ENCODE data around the gene MAP3K12. TPM values are rescaled to one million over a fixed set of nuclear protein-coding genes. Genes with fewer than 3 reads are reported as not detected.

MAP3K12 gene
- total and polyA plus RNA-seq, 2 of the 13 experiments (the other 11 are each of a cell fraction or from before 2014, with no cell fraction given): 0.20 to 1.1 TPM

DNA sequence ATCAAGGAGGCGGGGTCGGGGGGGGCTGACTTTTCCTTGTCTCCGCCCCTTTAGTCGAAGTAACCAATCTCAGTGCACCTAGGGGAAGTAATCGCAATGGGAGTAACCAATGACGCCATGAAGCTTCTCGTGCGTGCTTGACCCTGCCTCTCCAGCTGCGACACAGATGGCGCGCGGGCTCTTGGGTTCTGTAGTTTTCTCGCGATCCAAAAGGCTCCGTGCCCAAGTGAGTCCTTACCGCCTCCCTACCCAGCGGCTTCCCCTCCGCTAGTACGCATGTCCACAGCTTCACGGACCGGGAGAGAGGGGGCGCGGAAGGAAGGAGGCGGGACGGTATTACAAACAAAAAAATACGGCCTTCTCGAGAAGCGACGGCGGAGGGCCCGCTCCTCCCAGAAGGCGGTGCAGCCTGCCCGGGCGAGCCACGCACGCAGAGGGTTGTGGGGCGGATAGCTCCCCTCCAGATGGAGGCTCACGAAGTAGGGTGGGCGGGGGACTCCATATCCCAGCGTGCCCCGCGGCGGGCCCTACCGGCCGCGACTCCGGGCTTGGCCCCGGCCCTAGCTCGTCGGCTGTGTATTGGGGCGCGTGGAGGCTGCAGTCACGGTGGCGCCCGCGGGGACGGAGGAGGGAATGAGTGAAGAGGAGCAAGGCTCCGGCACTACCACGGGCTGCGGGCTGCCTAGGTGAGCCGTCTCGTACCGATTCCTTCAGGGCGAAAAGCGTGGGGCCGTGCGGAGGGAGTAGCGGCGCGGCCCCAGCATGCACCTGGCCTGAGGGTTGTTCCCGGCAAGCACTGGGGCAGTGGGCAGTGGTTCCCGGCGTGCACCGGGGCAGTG lies 1.7 kb upstream of the MAP3K12 start, which contains the start of gene TARBP2 (continued):
- TF ChIP-seq, protein P1, sequence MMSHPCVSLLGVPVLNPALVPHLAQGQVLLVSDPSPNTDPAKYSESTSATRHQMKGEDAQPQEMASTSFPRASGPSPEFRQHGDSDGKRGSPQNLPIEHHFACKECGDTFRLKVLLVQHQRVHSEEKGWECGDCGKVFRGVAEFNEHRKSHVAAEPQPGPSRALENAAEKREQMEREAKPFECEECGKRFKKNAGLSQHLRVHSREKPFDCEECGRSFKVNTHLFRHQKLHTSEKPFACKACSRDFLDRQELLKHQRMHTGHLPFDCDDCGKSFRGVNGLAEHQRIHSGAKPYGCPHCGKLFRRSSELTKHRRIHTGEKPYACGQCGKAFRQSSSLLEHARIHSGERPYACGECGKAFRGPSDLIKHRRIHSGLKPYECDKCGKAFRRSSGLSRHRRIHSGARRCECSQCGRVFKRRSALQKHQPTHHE (CRISPR knock-in tag; IDR thresholded peaks at IDR 0.05; ENCODE audit: borderline replicate concordance): peak; percentile 56; the same call in 1 of the 2 replicates
- TF ChIP-seq ARNTL (CRISPR knock-in tag; IDR thresholded peaks at IDR 0.05) (0 out of 2 replicates have a peak, but pooled peaks have one; percentile 51), ZBTB3 (CRISPR knock-in tag; IDR thresholded peaks at IDR 0.05; ENCODE audit: borderline replicate concordance, low read depth) (no peak), IKZF1 (IDR thresholded peaks at IDR 0.05) (no peak), ZSCAN9 (CRISPR knock-in tag; IDR thresholded peaks at IDR 0.05; ENCODE audit: borderline replicate concordance) (no peak), ZNF773 (CRISPR knock-in tag; IDR thresholded peaks at IDR 0.05; ENCODE audit: borderline replicate concordance) (0 out of 2 replicates have a peak, but pooled peaks have one; percentile 25), PCBP1 (IDR thresholded peaks at IDR 0.05; ENCODE audit: borderline replicate concordance, low read depth, low read length) (no peak), ISL2 (CRISPR knock-in tag; IDR thresholded peaks at IDR 0.05) (no peak; the same call in 1 of the 2 replicates), NR2C2 (CRISPR knock-in tag; IDR thresholded peaks at IDR 0.05; ENCODE audit: borderline replicate concordance) (peak; percentile 93), ZMAT3 (CRISPR knock-in tag; conservative IDR thresholded peaks at IDR 0.05) (peak; percentile 79; the same call in 1 of the 2 replicates), NFE2L2 (IDR thresholded peaks at IDR 0.05; ENCODE audit: low read length) (no peak), MATR3 (CRISPR knock-in tag; IDR thresholded peaks at IDR 0.05) (no peak), GABPB1 (CRISPR knock-in tag; IDR thresholded peaks at IDR 0.05) (peak; percentile 90), ZNF121 (CRISPR knock-in tag; IDR thresholded peaks at IDR 0.05) (no peak), ZNF83 (CRISPR knock-in tag; IDR thresholded peaks at IDR 0.05; ENCODE audit: borderline replicate concordance) (0 out of 2 replicates have a peak, but pooled peaks have one; percentile 54), ZNF768 (CRISPR knock-in tag; IDR thresholded peaks at IDR 0.05) (peak; percentile 50; the same call in 1 of the 2 replicates)
- TF ChIP-seq, protein P2, sequence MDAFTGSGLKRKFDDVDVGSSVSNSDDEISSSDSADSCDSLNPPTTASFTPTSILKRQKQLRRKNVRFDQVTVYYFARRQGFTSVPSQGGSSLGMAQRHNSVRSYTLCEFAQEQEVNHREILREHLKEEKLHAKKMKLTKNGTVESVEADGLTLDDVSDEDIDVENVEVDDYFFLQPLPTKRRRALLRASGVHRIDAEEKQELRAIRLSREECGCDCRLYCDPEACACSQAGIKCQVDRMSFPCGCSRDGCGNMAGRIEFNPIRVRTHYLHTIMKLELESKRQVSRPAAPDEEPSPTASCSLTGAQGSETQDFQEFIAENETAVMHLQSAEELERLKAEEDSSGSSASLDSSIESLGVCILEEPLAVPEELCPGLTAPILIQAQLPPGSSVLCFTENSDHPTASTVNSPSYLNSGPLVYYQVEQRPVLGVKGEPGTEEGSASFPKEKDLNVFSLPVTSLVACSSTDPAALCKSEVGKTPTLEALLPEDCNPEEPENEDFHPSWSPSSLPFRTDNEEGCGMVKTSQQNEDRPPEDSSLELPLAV (CRISPR knock-in tag; conservative IDR thresholded peaks at IDR 0.05; ENCODE audit: low read depth): no peak
- TF ChIP-seq, protein P3, sequence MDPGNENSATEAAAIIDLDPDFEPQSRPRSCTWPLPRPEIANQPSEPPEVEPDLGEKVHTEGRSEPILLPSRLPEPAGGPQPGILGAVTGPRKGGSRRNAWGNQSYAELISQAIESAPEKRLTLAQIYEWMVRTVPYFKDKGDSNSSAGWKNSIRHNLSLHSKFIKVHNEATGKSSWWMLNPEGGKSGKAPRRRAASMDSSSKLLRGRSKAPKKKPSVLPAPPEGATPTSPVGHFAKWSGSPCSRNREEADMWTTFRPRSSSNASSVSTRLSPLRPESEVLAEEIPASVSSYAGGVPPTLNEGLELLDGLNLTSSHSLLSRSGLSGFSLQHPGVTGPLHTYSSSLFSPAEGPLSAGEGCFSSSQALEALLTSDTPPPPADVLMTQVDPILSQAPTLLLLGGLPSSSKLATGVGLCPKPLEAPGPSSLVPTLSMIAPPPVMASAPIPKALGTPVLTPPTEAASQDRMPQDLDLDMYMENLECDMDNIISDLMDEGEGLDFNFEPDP (CRISPR knock-in tag; conservative IDR thresholded peaks at IDR 0.05): no peak
- TF ChIP-seq, protein P4, sequence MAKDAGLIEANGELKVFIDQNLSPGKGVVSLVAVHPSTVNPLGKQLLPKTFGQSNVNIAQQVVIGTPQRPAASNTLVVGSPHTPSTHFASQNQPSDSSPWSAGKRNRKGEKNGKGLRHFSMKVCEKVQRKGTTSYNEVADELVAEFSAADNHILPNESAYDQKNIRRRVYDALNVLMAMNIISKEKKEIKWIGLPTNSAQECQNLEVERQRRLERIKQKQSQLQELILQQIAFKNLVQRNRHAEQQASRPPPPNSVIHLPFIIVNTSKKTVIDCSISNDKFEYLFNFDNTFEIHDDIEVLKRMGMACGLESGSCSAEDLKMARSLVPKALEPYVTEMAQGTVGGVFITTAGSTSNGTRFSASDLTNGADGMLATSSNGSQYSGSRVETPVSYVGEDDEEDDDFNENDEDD (CRISPR knock-in tag; IDR thresholded peaks at IDR 0.05; ENCODE audit: borderline replicate concordance): no peak
- TF ChIP-seq, protein P5, sequence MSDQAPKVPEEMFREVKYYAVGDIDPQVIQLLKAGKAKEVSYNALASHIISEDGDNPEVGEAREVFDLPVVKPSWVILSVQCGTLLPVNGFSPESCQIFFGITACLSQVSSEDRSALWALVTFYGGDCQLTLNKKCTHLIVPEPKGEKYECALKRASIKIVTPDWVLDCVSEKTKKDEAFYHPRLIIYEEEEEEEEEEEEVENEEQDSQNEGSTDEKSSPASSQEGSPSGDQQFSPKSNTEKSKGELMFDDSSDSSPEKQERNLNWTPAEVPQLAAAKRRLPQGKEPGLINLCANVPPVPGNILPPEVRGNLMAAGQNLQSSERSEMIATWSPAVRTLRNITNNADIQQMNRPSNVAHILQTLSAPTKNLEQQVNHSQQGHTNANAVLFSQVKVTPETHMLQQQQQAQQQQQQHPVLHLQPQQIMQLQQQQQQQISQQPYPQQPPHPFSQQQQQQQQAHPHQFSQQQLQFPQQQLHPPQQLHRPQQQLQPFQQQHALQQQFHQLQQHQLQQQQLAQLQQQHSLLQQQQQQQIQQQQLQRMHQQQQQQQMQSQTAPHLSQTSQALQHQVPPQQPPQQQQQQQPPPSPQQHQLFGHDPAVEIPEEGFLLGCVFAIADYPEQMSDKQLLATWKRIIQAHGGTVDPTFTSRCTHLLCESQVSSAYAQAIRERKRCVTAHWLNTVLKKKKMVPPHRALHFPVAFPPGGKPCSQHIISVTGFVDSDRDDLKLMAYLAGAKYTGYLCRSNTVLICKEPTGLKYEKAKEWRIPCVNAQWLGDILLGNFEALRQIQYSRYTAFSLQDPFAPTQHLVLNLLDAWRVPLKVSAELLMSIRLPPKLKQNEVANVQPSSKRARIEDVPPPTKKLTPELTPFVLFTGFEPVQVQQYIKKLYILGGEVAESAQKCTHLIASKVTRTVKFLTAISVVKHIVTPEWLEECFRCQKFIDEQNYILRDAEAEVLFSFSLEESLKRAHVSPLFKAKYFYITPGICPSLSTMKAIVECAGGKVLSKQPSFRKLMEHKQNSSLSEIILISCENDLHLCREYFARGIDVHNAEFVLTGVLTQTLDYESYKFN (CRISPR knock-in tag; conservative IDR thresholded peaks at IDR 0.05): 0 out of 2 replicates have a peak, but pooled peaks have one; percentile 10

All from HepG2 (cell line).